ENCODE results near the gene STX3.

STX3 gene

GRCh38 chr11:59754859-59755700 is at the start of gene STX3:
STX3 (plus strand) TSS chr11:59755376; CDS start chr11:59755606, 230 bp downstream.
- DNase-seq: peak; percentile 69

DNA sequence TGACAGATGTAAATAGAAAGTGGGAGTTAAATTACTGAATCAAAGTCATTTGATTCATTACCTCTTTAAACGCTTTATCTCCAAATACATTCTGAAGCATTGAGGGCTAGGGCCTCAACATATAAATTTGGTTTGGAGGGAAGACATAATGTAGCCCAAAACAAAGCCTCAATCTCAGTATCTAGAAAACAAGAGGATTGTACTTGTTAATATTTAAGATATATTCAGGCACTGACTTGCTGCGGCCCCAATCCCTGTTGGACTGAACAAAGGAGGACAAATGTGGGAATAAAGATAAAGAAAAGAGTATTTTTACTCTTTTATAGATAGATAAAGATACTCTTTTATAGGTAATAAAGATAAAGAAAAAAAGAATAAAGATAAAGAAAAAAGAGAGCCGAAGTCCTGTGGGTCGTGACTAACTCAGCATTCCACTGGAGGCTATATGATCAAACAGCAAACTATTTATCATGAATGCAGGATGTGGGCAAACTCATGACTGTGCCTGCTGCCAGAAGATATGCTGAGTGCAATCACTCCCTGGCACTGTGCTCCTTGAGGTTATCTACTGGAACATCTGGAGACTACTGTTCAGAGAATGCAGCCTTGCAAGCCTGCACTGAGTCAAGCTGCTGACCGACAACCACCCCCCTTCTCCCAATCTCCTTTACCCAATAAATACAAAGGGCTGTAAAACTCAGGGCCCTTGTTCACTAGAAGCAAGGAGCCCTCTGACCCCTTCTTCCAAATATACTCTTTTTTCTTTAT is 48.5 kb upstream of the STX3 start:
- DNase-seq: no peak

- DNase-seq: no peak
Observed at GRCh38 chr11:59707371-59707770, 47.8 kb upstream of the STX3 start.

DNA sequence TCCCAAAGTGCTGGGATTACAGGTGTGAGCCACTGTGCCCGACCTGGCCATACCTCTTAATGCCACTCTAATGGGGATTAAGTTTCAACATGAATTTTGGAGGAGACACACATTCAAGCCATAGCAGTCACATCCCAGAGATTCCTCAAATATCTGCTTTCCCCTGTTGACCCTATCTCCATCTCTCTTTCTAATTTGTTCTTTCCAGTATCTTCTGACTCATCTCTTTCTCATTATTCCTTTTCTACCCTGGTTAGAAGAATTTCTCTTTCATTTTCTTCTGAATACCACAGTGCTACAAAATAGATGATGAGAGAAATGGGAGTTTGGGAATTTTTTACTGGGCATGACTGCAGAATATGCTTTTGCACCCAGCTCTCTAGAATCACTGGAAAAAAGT is 46.6 kb upstream of the STX3 start:
- DNase-seq: no peak

DNA sequence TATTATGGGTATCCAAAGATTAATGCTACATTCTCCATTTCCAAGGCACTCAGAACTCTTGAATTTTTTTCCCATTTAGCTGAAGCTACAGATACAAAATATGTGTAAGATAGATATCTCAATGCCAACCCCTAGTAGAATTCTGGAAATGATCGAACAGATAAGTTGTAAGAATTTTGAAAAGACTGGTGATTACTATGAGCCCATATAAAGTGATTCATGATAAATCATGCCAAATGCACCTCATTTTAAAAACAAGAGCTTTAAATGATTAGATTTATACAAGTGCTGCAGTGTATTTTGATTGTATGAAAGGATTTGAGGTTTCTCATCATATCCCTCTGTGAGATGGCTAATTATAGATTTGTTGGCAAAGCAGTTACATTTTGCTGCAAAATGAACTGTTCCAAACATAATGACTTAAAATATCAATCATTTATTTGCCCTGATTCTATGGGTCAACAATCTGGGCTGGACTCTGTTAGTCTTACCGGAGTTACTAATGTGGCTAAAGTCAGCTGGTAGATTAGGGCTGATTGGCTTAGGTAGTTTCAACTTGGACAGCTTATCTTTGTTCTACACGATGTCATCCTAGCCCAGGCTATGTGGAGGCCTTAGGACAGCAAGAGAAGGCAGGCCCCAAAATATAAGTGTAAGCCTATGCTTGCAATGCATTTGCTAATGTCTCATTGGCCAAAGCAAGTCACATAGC is 44.9 kb upstream of the STX3 start:
- DNase-seq: no peak

DNA sequence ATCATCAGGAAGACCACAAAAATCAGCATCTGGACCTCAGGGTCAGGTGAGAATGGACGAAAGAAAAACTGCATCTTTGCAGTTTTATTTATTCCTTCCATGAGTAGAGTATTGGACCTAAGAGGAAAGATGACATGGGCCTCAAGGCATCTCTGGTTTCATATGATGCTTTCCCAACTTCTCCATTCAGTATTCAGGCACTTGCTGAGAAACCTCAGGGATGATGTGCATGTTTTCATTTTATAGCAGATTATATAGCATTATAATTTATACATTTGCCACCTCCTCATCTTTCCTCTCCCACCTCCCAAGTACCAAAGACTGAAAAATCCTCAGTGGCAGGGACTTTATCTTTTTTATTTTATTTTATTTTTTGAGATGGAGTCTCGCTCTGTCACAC is 41.4 kb upstream of the STX3 start, which contains the start of gene OR10V1:
TSS of gene OR10V1 (minus strand) at position 101 of the 400 bp plus-strand sequence. CDS start at position 101, 0 bp downstream.
- no peak for DNase-seq

- DNase-seq: no peak
Observed at GRCh38 chr11:59716051-59716450, 39.1 kb upstream of the STX3 start.

- DNase-seq: no peak
Observed at GRCh38 chr11:59719556-59719955, 35.6 kb upstream of the STX3 start.

GRCh38 chr11:59724066-59724465 is 31.1 kb upstream of the STX3 start:
- no peak for DNase-seq

GRCh38 chr11:59727426-59727825 is 27.8 kb upstream of the STX3 start:
- DNase-seq: no peak

DNA sequence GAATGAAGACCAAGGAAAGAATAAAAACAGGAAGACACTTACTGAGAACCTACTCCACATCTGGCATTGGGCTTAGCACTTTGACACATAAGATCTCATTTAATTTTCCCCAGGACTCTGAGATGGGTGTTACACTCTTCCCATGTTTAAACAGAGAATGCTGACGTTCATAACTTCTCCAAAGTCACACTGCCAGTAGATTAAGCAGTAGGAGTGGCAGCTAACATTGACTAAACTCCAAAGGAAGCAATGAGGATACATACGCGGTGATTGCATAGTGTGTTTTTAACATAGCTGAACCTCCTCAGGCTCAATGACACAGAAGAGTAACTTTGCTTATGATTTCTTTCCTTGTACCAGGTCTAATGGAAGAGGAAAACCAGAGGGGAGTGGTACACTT is 27.0 kb upstream of the STX3 start:
- no peak for DNase-seq

DNA sequence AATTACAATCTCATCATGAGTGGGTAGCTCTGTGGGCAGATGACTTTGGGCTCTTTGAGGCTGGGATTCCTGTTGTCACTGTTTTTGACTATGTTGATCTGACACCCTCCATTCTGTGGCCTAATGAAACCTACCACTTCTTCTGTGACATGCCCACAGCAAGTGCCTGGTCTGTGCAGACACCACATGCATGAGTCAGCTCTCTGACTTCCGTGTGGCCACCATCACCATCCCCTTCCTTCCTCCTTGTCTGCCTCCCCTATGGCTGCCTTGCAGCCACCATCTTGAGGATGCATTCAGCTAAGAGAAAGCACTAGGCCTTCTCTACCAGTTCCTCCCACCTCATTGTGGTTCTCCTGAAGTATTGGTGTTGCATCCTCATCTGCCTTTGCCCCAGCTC is 26.3 kb upstream of the STX3 start:
- peak; percentile 9 for DNase-seq

DNA sequence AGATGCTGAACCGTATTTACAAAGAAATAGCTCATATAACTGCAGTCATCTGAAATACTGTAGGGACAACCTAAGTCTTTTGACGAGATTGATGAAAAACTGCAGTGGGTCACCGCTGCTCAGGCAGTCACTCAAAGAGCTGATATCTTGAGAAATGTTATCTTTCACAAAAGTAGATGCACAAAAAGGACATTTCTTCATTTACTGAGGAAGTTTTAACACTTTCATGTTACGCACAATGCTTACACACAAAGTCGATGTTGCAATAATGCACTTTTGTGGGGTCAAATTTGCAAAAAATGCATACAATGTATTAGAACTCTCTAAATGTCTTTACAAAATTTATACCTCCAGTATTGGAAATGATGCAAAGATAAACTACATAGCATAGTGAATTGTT is 25.3 kb upstream of the STX3 start:
- no peak for DNase-seq

- DNase-seq: no peak
Observed at GRCh38 chr11:59730896-59731565, 24.1 kb upstream of the STX3 start.

- no peak for DNase-seq
Observed at GRCh38 chr11:59746111-59746510, 9.1 kb upstream of the STX3 start.

GRCh38 chr11:59753650-59754493 is 1.3 kb upstream of the STX3 start:
- peak; percentile 84 for DNase-seq

- peak; percentile 19 for DNase-seq
Observed at GRCh38 chr11:59754494-59754858, 700 bp upstream of the STX3 start.

DNA sequence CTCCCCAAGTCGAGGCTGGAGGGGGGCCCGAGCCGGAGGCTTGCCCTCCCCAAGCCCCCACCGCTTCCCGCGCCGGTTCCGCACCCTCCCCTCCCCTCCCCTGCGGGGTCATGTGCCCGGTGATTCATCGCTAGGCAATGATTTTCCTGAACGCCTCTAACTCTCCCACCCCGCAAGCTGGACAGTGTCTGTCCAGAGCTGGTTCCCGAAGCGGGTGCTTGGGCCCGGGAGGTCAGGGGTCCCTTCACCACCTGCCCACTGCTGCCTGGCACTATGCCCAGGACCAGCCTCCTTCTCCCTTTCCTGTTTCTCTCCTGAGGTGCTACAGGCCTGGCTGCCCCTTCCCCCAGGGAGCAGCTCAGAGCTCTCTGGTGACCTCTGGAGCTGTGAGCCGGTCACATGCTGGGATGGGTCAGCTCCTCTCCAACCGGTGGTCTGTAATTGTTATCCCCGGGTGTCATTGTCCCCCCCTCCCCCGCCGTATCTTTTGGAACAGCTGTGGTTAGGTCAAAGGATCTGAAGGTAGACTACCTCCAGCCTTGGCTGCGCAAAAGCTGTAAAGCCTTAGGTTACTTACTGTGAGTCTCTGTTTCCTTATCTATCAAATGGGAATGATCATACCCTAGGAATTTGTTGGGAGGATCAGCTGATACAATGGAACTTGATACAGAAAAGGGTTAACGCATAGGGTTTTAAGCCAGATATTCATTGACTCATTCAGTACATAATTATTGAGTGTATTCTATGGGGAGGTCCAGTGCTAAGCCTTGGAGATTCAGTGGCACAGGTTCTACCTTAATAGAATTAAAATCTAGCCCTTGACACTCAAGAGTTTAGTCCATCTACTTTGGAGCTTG is 753 bp downstream of the STX3 start:
- DNase-seq: peak; percentile 38

- no peak for DNase-seq
Observed at GRCh38 chr11:59756558-59756840, 1.3 kb downstream of the STX3 start.

GRCh38 chr11:59756845-59757244 is 1.7 kb downstream of the STX3 start:
- DNase-seq: no peak

DNA sequence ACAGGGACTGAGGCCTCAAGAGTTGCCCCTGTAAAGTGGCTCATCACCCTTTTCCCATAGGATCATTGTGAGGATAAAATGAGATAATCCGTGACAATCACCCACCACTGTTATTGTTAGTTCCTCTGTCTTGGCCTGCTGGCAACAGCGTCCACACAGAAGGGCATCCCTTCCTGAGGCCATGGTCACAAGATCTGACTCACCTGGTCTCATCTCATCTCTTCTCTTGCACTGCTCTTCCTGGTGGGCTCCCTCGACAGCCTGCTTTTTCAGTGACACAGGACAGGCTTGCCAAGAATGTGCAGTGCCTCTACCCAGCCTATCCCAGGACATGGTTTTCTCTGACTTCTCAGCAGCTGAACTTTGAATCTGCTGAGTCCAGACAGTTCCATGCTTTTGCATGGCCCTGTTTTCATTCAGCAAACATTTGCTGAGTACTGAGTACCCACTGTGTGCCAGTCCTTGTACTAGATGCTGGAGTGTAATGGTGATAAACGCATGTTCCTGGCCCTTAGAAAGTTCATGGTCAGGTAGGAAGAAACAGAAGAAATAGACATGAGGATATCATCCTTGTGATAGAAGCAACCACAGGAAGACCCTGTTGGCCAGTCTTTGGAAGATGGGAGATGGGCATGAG is 3.3 kb downstream of the STX3 start:
- DNase-seq: no peak

Measured in CD4-positive, alpha-beta T cell treated with Interleukin-10 for 1 hour (primary cell).